Body of pancreas (tissue), 4 donors: Measurements from ENCODE around the gene PTPN14. TPM values are rescaled to one million over a fixed set of nuclear protein-coding genes. Genes with fewer than 3 reads are reported as not detected.
A peak's percentile ranks its signal among the peaks of the same experiment; 100 is the strongest.

Experiments used
- ATAC-seq: fragments of 150-250 bp; one replicate; pipeline ENCODE4 v1.9.1; 2016
- DNase-seq, 4 donors: peaks; one replicate each; pipeline ENCODE4 v3.0.0-alpha.2; 2019
- H3K27ac ChIP-seq, 4 donors: fragments of 200-600 bp; sonication (generic); 1 replicate in 3 of 4; 2 replicates in 1 of 4; pipeline versions ENCODE4 v1.5.1 to v1.6.1; 2016 to 2019; ENCODE audit warnings: mild to moderate bottlenecking in 1 of 4, mixed read lengths in 1 of 4, moderate library complexity in 1 of 4
- H3K27me3 ChIP-seq, 2 donors: fragments of 200-600 bp; sonication (generic); one replicate each; pipeline ENCODE4 v1.6.0; 2016; ENCODE audit warnings: mild to moderate bottlenecking in 1 of 2
- H3K36me3 ChIP-seq, 2 donors: fragments of 200-600 bp; sonication (generic); replicated peaks in 1 of 2; 2 replicates each; pipeline ENCODE4 v1.5.1; 2016; ENCODE audit warnings: low read depth in 2 of 2; ENCODE audit not compliant: insufficient read depth in 1 of 2
- H3K4me1 ChIP-seq: fragments of 200-600 bp; sonication (generic); one replicate; pipeline ENCODE4 v1.6.0; 2016
- H3K4me3 ChIP-seq, 2 donors: fragments of 200-600 bp; sonication (generic); 1 replicate in 1 of 2; 2 replicates in 1 of 2; pipeline ENCODE4 v1.5.1; 2016 to 2019
- H3K9me3 ChIP-seq, 3 donors: fragments of 200-600 bp; sonication (generic); 1 replicate in 2 of 3; 2 replicates in 1 of 3; pipeline ENCODE4 v1.5.1; 2016
- CTCF ChIP-seq, 7 experiments: fragments of 450-650 bp in 4 of 7; fragments of 200-600 bp in 3 of 7; sonication (generic) in 3 of 7; IDR thresholded peaks; one replicate each; pipeline ENCODE4 v1.5.1; 2016 to 2019; ENCODE audit warnings: antibody characterized with exemption in 7 of 7
- POLR2A ChIP-seq, 3 donors: fragments of 450-650 bp; IDR thresholded peaks; one replicate each; pipeline ENCODE4 v1.6.1; 2016; ENCODE audit warnings: antibody characterized with exemption in 3 of 3, mild to moderate bottlenecking in 2 of 3
- WGBS, 2 donors: methylation state at CpG; one replicate each; pipeline ENCODE4 v1.1.5; 2017; 5-methylcytosine and 5-hydroxymethylcytosine counted together
- intact Hi-C: fragments of 100-400 bp; cut with DNase I; formaldehyde crosslinking; loops from one replicate; pipeline ENCODE4 v1.15.1; 2023
- total RNA-seq, 2 donors: library from RNA; depleted of rRNA; stranded (reverse); fragments of >200 nt; gene quantifications; one replicate each; pipeline ENCODE4 v1.1.0, GENCODE V29; 2016

Gene PTPN14
- total RNA-seq, 2 donors from 2014 or later = 10.5 to 18.7 TPM

GRCh38 chr1:214587165-214587564, 35.8 kb upstream of the PTPN14 start:
- no peaks in the 10 kb centered on the region for H3K4me1 ChIP-seq
- intact Hi-C loops = loop anchor here (10.0 kb wide), 1 partner anchor 252 kb away; no protein-coding TSS in a partner anchor
- DNase-seq (no peak), ATAC-seq (no peak)
- WGBS, 2 donors = 80 to 83% methylated on average over 5 of the region's 5 CpGs
- no peaks in the 10 kb centered on the region for H3K27me3 ChIP-seq
- no peaks in the 10 kb centered on the region for H3K36me3 ChIP-seq
- H3K9me3 ChIP-seq = no peaks in the 10 kb centered on the region
- H3K27ac ChIP-seq = no peak overlapping the region
- no peak overlapping the region for H3K4me3 ChIP-seq
- no peak for TF ChIP-seq POLR2A (IDR thresholded peaks at IDR 0.05)

- no peaks in the 10 kb centered on the region for H3K4me1 ChIP-seq
Observed at GRCh38 chr1:214586621-214587020, 35.2 kb upstream of the PTPN14 start.

GRCh38 chr1:214584805-214585766, 33.7 kb upstream of the PTPN14 start:
- no peaks in the 10 kb centered on the region for H3K36me3 ChIP-seq
- no peaks in the 10 kb centered on the region for H3K4me1 ChIP-seq
- 40 to 48% methylated on average over 1 of the region's 1 CpG for WGBS, 2 donors
- H3K27me3 ChIP-seq = no peaks in the 10 kb centered on the region
- intact Hi-C loops = loop anchor here (10.0 kb wide), 1 partner anchor 250 kb away; no protein-coding TSS in a partner anchor
- DNase-seq (no peak), ATAC-seq (peak; percentile 83)
- H3K27ac ChIP-seq = no peak overlapping the region
- no peaks in the 10 kb centered on the region for H3K9me3 ChIP-seq
- TF ChIP-seq POLR2A (IDR thresholded peaks at IDR 0.05) = no peak
- peak; percentile 17 to 89 (median 74) for TF ChIP-seq CTCF (IDR thresholded peaks at IDR 0.05)
- H3K4me3 ChIP-seq = no peak overlapping the region

More at GRCh38 chr1:214586621-214587020, 35.2 kb upstream of the PTPN14 start:
- 47 to 75% methylated on average over 3 of the region's 3 CpGs for whole genome bisulfite sequencing, 2 donors
- no peak overlapping the region for H3K4me3 ChIP-seq
- H3K9me3 ChIP-seq = no peaks in the 10 kb centered on the region
- intact Hi-C loops = loop anchor here (10.0 kb wide), 1 partner anchor 252 kb away; no protein-coding TSS in a partner anchor
- no peaks in the 10 kb centered on the region for H3K27me3 ChIP-seq
- DNase-seq (no peak), ATAC-seq (no peak)
- TF ChIP-seq CTCF (IDR thresholded peaks at IDR 0.05) = no peak
- no peak for TF ChIP-seq POLR2A (IDR thresholded peaks at IDR 0.05)
- H3K36me3 ChIP-seq = no peaks in the 10 kb centered on the region
- H3K27ac ChIP-seq = no peak overlapping the region

GRCh38 chr1:214583824-214584554, 32.6 kb upstream of the PTPN14 start:
- Histone ChIP-seq H3K9me3 (no peaks in the 10 kb centered on the region), H3K4me1 (no peaks in the 10 kb centered on the region), H3K27ac (no peak overlapping the region), H3K36me3 (no peaks in the 10 kb centered on the region), H3K27me3 (no peaks in the 10 kb centered on the region), H3K4me3 (no peak overlapping the region)
- intact Hi-C loops = loop anchor here (10.0 kb wide), 1 partner anchor 249 kb away; no protein-coding TSS in a partner anchor
- DNase-seq (no peak), ATAC-seq (no peak)
- WGBS, 2 donors = 74 to 78% methylated on average over 7 of the region's 7 CpGs
- TF ChIP-seq POLR2A (IDR thresholded peaks at IDR 0.05) = no peak
- TF ChIP-seq CTCF (IDR thresholded peaks at IDR 0.05) = no peak

- H3K4me1 ChIP-seq = no peaks in the 10 kb centered on the region
- H3K36me3 ChIP-seq = no peaks in the 10 kb centered on the region
- TF ChIP-seq CTCF (IDR thresholded peaks at IDR 0.05) (no peak), POLR2A (IDR thresholded peaks at IDR 0.05) (no peak)
- H3K9me3 ChIP-seq = no peaks in the 10 kb centered on the region
- no peak for DNase-seq
- intact Hi-C loops = loop anchor here (10.0 kb wide), 1 partner anchor 248 kb away; no protein-coding TSS in a partner anchor
- no peak overlapping the region for H3K4me3 ChIP-seq
- WGBS, 2 donors = 48 to 50% methylated on average over 6 of the region's 6 CpGs
- no peak overlapping the region for H3K27ac ChIP-seq
- H3K27me3 ChIP-seq = no peaks in the 10 kb centered on the region
- ATAC-seq = no peak
Observed at GRCh38 chr1:214583113-214583512, 31.7 kb upstream of the PTPN14 start.
